Right renal pelvis (tissue), 4 donors: Measurements from ENCODE around the gene SCARF2. TPM values are rescaled to one million over a fixed set of nuclear protein-coding genes. Genes with fewer than 3 reads are reported as not detected.
"Not testable (repeated sequence)": the region's sequence is repeated elsewhere in the genome, so short reads cannot be mapped to it uniquely, and the experiment has no call there.

Experiments used
- DNase-seq, 4 donors: peaks; one replicate each; pipeline ENCODE4 v3.0.0-alpha.2; 2013; ENCODE audit warnings: low read depth in 4 of 4, low spot score in 3 of 4, missing footprints in 1 of 4
- polyA plus RNA-seq, 4 donors: library from polyadenylated mRNA; unstranded; fragments of 120-200 nt; gene quantifications; one replicate each; pipeline ENCODE4 v1.2.1, GENCODE V29; 2013; ENCODE audit not compliant: insufficient read length in 4 of 4

The SCARF2 gene
- polyA plus RNA-seq, 4 donors = 16.3 to 25.5 (median 18.0) TPM

DNA sequence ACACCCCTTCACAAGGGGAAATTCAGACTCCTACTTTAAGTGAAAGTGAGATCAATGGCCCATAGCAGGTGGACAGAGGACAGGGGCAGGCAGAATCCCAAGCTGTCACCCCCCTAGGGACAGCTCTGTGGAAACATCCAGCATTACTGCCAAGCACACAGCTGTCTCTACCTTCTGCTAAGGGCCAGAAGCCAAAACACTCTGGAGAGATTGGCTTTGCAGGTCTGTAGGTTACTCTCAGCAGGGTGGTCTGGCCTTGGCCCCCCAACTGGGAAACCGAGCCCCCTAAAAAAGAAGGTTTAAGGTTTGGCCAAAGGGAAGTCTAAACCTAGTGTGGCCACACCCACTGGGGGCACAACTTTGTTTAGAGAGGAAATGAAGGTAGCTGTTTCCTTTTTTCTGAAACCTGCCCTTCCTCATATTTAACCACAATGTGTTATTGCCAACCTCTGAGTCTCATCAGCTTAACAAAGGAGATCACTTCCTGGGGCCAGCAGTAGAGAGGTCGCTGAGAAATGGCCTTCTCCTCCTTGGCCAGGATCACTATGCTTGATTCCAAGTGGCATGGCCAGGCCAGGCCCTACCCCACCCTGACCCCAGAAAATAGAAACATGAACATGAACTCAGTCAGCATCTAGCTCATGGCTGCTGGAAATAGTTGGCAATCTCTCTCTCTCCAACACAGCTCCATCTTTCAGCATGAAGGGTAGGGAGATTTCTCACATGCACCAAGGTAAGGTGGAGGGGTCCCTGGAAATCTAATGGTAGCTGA lies 25.9 kb upstream of the SCARF2 start:
- no peak for DNase-seq

DNA sequence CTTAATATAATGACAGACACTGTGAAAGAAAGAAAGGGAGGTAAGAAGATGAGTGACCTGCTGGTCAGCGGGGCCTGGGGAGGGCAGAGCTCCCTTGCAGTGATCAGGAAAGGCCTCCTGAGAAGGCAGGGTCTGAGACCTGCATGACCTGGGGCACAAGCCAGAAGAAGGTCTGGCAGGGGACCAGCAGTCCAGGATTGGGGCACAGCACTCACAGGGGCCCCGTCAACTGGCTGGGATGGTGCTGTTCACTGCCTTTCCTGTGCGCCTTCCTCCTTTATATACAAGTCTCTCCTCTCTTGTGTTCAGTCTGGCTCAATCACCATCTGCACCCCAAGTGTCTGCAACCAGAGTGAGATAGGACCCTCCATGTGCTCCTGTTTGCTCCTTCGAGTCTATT lies 22.2 kb upstream of the SCARF2 start:
- DNase-seq = no peak

DNA sequence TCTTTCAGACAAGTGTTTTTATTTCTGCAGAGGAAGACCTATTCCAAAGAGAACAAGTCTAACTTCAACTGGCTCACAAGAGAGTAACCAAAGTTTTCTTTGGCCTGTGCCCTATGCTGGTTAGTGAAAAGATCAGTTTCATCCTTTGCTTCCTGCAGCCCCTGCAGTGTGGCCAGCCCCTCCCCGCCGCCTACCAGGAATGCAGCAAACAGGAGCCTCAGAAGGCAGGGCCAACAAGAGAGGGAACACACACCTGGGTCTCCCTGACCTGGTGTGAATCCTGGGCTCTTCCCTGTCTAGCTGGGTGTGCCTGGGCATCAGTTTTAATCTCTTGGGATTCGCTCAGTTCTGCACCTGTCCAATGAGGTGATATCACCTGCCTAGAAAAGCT lies 21.5 kb upstream of the SCARF2 start:
- DNase-seq = no peak

DNA sequence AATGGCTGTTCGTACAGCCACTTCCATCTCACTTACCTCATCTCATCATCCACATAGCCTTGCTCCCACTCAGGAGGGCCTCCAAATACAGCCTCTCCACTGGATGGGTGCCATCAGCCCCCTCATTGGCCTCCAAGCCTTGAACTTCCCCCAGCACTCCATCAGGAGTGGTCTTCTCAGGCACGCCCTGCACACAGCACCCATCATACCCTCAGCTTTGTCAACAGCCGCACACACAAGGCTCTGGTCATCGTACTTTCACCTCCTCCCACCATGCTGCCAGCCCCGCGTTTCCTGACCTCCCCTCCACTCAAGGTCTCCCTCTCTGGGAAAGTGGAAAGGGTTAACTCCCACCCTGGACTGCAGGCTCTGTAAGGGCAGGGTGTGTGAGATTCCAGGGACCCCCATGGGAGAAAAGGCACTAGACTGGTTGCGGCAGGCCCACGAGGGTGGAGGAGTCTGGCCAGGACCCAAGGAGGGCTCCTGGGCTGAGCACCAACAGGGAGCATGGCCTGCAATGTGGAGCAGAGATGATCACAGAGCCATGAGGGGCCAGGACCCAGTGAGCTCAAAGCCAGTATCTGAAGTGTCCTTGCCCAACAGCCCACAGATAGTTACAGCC lies 21.0 kb upstream of the SCARF2 start:
- DNase-seq = no peak

DNA sequence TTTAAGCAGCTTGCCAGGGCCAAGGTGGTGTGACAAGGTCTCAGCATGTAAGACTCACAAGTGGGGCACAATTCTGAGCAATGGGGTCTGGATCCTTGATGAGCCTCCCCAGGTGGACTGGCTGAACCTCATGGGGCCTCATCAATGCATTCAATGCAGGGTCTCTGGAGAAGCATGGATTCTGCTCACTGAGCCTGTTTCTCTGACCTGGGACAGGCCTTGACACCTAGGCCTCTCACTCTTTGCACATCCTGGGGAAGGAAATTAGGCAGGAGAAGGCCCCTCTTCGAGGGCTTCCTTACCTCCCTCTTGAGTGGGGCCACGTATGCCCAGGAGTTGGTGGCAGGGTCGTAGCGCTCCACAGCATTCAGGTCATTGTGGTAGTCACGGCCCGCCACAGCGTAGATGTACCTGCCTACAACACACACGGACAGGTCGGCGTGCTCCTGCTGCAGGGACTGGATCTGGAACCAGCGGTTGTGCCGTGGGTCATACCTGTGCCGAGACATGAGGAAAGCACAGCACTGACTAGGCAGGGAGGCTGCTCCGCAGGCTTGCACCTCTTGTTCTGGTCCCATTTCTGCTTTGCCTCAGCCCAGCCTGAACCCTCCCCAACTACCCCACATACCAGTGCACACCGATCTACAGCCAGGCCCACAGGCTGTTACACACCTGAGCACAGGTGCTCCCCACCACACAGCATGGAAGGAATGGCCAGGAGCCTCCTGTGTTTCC lies 20.0 kb upstream of the SCARF2 start:
- no peak for DNase-seq

DNA sequence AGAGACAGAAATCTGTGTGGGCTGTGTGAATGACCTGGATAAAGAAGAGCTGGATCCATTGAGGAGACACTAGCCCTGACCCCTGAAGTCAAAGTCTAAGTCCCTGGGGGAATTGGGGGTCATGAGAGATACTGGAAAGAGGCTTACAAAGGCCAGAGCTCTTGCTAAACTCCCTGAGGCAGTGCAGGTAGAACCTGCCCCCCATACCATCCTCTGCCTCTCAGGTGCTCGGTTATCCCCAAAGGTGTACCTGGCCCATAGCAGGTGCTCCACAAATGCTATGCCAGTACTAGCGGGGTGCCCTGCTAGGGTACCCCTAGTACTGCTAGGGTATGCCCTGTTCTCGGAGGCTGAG lies 19.1 kb upstream of the SCARF2 start:
- DNase-seq = no peak

DNA sequence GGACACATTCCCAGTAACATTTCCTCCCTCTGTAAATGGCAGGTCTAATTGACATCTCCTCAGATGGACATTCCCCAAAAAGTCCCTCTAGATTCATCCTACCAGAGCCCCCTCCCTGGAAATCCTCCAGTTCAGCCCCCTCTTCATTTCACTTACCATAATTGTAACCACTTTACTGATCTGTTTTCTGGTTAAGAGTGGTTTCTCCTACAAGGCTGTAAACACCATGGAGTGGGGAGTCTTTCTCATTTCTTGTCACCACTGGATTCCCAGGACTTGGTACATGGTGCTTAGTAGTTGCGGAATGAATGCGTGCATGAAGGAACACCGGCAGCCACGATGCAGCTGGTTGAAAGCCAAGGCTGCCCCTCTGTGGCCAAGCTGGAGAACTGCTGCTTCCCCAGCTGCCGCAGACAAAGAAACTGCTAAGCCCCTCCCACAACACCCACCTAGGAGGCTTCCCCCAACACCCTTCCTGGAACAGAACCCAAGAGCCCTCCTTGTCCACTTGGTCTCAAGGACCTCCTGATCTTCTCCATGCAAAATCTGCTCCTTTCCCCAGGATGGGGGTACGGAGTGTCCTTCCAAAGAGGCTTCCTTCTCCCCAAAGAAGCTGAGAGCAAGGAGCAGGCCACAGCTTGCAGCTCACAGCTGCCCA lies 18.6 kb upstream of the SCARF2 start:
- DNase-seq = peak; percentile 51 to 73 (median 68)

DNA sequence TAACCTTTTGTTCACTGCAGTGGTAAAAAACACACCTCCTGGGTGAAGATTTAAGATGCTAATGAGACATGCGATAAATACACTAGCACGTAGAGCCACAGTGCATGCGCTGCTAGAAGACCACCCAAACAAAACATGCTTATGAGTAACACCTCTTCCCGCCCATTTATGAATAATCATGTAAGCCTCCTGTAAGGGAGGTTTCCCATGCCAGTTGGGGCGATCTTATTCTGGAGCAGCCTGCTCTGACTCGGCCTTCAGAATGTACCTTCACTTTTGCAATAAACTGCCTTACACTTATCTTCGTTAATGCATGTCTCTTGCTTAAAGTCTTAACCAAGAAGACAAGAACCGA lies 18.1 kb upstream of the SCARF2 start:
- no peak for DNase-seq

DNA sequence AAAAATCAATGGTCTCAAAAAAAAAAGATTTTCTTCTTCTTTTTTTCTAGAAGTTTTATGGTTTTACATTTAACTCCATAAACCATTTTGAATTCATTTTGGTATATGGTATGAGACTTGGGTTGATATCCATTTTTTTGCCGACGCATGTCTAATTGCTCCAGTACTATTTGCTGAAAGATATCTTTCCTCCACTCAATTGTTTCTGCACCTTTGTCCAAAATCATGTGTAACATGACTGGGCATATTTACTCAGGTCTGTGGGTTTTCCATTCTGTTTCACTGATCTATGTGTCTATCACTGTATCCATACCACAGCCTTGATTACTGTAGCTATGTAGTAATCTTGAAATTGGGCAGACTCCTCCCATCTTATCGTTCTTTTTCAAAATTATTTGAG lies 15.6 kb upstream of the SCARF2 start:
- DNase-seq = no peak

DNA sequence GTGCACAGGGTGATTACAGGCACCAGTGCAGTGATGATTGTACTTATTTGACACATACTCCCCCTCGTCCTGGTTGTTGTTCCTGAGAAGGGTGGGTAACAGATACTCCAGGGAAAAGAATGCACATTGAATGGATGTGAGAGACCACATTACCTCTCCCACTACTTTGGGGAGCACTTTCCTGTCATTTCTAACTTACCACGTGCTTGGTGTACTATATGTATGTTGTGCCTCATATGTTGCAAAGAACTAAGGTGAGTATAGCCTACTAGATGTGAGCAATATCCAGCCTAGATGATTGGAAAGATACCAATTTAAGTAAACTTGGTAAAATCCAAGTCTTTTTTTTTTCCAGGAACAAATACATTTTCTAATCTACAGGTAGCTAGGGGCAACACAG lies 14.3 kb upstream of the SCARF2 start:
- DNase-seq = no peak

DNA sequence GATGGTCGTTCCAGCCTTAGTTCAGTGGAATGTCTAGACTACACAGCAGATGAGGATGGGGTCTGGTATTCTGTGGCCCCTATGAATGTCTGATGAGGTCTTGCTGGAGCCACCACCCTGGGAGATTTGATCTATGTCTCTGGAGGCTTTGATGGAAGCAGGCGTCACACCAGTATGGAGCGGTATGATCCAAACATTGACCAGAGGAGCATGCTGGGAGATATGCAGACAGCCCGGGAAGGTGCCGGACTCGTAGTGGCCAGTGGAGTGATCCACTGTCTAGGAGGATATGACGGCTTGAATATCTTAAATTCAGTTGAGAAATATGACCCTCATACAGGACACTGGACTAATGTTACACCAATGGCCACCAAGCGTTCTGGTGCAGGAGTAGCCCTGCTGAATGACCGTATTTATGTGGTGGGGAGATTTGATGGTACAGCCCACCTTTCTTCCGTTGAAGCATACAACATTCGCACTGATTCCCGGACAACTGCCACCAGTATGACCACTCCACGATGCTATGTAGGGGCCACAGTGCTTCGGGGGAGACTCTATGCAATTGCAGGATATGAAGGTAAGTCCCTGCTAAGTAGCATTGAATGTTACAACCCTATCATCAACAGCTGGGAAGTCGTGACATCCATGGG lies 13.6 kb upstream of the SCARF2 start:
- DNase-seq = not testable (repeated sequence)

DNA sequence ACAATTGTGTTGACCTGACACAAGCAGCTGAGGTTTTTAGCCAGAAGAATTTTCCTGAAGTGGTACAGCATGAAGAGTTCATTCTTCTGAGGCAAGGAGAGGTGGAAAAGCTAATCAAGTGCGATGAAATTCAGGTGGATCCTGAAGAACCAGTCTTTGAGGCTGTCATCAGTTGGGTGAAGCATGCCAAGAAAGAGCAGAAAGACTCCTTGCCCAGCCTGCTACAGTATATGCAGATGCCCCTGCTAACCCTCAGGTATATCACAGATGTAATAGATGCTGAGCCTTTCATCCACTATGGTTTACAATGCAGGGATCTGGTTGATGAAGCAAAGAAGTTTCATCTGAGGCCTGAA lies 12.9 kb upstream of the SCARF2 start:
- DNase-seq = no peak

DNA sequence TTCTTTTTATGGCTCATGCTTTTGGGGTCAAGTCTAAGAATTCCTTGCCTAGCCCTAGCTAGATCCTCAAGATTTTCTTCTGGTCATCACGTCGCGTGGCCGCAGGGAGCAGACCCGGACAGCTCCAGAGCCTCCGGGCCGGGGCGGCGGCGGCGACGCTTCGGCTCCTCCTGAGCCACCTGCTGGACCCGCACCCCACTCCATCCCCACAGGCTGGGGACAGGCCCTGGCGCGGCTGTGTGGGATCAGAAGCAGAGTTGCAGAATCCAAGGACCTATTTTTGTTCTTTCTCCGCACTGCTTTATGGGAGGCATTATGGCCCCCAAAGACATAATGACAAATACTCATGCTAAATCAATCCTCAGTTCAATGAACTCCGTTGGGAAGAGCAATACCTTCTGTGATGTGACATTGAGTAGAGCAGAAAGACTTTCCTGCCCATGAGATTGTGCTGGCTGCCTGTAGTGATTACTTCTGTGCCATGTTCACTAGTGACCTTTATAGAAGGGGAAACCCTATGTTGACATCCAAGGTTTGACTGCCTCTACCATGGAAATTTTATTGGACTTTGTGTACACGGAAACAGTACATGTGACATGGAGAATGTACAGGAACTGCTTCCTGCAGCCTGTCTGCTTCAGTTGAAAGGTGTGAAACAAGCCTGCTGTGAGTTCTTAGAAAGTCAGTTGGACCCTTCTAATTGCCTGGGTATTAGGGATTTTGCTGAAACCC lies 12.4 kb upstream of the SCARF2 start:
- no peak for DNase-seq

DNA sequence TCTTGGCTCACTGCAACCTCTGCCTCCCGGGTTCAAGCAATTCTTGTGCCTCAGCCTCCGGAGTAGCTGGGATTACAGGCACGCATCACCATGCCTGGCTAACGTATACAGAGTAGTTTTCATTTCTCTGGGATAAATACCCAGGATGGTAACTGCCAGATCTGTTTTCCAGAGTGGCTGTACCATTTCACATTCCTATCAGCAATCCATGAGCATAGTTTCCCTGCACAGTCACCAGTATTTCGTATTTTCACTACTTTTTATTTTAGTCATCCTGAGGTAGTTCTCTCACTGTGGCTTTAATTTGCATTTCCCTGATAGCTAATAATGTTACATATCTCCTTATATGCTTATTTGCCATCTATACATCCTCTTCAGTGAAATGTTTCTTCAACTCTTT lies 11.0 kb upstream of the SCARF2 start:
- DNase-seq = no peak

DNA sequence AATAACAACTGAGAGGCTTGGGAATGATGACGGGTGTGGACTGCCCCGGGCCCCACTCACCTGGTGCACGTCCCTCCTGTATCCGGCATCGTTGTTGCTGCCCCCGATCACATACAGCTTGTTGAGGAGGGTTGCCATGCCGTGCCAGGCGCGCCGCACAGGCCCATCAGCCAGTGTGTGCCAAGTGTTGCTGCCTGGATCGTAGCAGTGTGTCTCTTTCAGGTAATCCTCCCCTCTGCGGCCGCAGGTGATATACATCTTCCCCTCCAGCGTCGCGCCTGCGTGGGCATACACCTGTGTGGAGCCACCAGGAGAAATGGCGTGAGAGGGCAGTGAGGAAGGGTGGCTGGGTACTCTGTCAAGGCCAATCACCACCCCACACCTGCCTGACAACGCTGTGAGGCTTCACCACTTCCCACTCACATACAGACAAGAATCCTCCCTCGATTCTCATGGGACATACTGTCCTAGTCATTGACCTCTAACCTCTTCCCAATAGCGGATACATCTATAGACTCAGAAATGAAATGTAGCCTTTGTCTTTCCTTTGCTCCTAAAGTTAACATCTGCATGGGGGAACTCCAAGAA lies 8.9 kb upstream of the SCARF2 start:
- no peak for DNase-seq

DNA sequence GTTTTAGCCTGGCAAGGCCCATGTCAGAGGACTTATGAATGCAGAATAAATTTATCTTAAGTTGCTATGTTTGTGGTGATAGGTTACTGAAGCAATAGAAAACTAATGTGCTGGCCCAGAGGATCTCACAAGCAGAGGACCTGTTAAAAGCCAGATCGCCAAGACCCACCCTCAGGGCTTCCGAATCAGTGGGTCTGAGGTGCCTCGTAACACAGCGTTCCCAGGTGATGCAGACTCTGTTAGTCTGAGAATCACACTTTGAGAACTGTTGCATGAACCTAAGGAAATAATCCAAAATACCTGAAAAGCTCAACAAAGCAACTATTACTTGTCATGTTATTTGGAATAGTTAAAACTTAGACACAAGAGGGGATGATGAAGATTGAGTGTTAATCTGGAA lies 6.7 kb upstream of the SCARF2 start:
- DNase-seq = no peak

DNA sequence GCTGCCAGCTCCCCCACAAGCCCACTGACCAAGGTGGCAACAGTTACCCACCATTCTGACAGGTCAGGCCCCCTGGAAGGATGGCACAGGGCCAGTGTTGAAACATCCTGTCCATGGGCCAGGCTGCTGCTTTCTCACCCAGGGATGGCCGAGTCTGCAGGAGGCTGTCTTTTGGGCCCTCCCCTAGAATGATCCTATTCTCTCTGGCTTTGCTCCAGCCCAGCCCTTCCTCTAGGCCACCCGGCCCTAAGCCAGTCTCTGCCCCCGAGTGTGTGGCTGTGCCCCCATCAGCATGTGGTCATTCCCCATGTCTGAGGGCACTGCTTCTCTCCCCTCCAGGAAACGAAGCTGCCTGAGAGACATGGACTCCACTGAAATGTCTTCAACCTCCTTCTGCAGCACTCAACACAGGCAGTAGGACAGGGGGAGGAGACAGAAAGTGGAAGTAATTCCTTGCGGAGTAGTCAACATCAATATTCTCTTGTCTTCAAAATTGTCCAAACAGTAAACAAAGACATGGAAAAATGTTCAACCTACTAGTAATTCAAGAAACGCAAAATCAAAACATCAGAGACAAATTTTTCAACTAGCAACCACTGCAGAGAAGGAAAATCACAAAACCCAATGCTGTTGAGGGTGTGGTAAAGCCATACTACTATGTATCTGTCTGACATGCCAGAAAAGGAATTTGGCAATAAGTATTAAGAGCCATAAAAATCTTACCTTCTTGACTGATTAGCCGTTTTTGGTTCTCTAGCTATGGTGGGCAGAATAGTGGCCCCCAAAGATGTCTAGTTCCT lies 5.1 kb upstream of the SCARF2 start:
- no peak for DNase-seq

DNA sequence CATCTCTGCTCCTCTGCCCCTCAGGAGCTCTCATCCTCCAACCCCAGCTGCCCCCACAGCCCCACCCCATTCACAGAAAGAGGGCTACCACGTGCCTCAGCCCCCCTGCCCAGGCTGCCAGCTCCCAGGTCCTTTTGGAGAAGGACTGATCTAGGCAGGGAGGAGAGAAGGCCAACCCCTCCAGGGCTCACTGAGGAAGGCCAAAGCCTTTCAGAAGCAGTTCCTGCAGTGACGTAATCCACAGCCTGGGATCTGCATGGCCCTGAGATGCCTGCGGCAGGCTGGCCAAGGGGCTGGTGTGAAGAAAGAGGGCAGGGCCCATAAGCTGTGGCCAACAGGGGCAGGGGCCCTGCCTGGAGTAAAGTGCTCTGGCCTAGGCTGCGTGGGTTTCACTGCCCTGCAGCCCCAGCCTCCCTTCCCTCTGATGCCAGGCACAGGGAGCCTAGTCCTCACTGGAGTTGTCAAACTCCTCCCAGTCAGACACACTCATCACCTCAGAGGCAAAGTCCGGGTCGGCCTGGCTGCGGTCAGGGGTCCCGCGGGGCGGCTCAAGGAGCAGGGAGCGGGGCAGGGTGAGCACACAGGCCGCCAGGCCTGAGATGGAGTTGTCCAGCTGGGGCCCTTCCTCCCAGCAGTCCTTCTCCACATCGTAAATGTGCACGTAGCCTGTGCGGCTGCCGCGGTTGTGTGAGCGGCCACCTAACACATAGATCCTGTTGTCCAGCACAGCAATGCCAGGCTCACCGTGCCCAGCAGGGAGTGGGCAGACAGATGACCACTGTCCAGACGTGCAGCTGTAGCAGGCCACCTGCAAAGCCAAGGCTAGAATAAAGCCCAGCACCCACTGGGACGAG lies 4.2 kb upstream of the SCARF2 start:
- no peak for DNase-seq
